ENCODE measurements around the gene LGALS9. TPM values are rescaled to one million over a fixed set of nuclear protein-coding genes. Genes with fewer than 3 reads are reported as not detected.

Gene LGALS9
- total and polyA plus RNA-seq, 2 experiments from 2014 or later, result 0.48 to 0.73 TPM

- no peak for TF ChIP-seq ZNF462 (CRISPR knock-in tag; IDR thresholded peaks at IDR 0.05)
- no peak for TF ChIP-seq JUNB (IDR thresholded peaks at IDR 0.05; ENCODE audit: unreplicated experiment)
- TF ChIP-seq POLR2AphosphoS5 (IDR thresholded peaks at IDR 0.05; ENCODE audit: low read depth), result no peak
- no peak for TF ChIP-seq ETS1 (IDR thresholded peaks at IDR 0.05)
- TF ChIP-seq CTCF (conservative IDR thresholded peaks at IDR 0.05; ENCODE audit: low read depth in 2 of 2), result no peak
- TF ChIP-seq STAT1 (IDR thresholded peaks at IDR 0.05; ENCODE audit: unreplicated experiment), result no peak
- no peak for TF ChIP-seq CREB1 (CRISPR knock-in tag; IDR thresholded peaks at IDR 0.05; ENCODE audit: low read depth)
- no peak for TF ChIP-seq EZH2phosphoT487 (IDR thresholded peaks at IDR 0.05; ENCODE audit: unreplicated experiment)
- no peak for TF ChIP-seq EZH2 (IDR thresholded peaks at IDR 0.05; ENCODE audit: low read depth, unreplicated experiment)
Measured at GRCh38 chr17:27585153-27585681, 45.8 kb upstream of the LGALS9 start (continued).
